ENCODE measurements around the gene ADAM23. TPM values are rescaled to one million over a fixed set of nuclear protein-coding genes. Genes with fewer than 3 reads are reported as not detected.
A peak's percentile ranks its signal among the peaks of the same experiment; 100 is the strongest.
"Not testable (repeated sequence)": the region's sequence is repeated elsewhere in the genome, so short reads cannot be mapped to it uniquely, and the experiment has no call there.

ADAM23 gene, protein sequence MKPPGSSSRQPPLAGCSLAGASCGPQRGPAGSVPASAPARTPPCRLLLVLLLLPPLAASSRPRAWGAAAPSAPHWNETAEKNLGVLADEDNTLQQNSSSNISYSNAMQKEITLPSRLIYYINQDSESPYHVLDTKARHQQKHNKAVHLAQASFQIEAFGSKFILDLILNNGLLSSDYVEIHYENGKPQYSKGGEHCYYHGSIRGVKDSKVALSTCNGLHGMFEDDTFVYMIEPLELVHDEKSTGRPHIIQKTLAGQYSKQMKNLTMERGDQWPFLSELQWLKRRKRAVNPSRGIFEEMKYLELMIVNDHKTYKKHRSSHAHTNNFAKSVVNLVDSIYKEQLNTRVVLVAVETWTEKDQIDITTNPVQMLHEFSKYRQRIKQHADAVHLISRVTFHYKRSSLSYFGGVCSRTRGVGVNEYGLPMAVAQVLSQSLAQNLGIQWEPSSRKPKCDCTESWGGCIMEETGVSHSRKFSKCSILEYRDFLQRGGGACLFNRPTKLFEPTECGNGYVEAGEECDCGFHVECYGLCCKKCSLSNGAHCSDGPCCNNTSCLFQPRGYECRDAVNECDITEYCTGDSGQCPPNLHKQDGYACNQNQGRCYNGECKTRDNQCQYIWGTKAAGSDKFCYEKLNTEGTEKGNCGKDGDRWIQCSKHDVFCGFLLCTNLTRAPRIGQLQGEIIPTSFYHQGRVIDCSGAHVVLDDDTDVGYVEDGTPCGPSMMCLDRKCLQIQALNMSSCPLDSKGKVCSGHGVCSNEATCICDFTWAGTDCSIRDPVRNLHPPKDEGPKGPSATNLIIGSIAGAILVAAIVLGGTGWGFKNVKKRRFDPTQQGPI
- total RNA-seq, result under 1 TPM; 0.06 to 0.07 TPM

DNA sequence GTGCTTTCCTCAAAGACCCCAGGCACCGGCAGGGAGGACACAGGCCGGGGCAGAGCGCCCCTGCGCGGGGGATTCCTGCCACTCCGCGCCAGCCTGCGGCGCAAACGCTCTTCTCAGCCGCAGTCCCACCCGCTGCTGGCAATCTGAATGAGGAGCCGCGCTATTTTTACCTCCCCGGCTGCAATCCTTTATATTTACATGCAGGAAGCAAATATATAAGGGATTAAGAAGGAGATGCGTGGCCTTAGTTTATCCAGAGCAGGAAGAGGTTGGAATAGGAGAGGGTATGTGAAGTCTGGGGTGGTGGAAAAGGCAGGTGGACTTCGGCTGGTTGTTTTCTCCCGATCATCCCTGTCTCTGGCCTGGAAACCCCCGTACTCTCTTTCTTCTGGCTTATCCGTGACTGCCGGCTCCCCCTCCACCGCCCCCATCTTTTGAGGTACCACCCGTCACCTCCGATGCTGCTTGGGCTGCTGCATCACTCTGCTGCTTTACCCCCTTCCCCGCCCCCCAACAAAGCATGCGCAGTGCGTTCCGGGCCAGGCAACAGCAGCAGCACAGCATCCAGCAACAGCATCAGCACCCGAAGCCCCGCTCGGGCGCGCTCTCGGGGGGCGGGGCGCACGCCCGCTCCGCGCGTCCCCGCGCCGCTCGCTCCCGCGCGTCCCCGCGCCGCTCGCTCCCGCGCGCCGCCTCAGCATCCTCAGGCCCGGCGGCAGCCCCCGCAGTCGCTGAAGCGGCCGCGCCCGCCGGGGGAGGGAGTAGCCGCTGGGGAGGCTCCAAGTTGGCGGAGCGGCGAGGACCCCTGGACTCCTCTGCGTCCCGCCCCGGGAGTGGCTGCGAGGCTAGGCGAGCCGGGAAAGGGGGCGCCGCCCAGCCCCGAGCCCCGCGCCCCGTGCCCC lies at the start of gene ADAM23:
Gene ADAM23, plus strand, starts transcription at position 700 of the 902 bp plus-strand sequence. CDS start 335 bp downstream, outside the sequence.
- DNase-seq (ENCODE audit: low spot score in 2 of 2) (peak in 1 of 2 donors; percentile 40), ATAC-seq (peak; percentile 64 to 75)
- H3K9me3 Mint-ChIP-seq, result no peaks in the 10 kb centered on the region
- H3K36me3 Mint-ChIP-seq, result peaks cover 0 to 5% of the 10 kb centered on the region in 2 donors
- H3K27ac Mint-ChIP-seq, result no peak within 1 kb of the TSS

DNA sequence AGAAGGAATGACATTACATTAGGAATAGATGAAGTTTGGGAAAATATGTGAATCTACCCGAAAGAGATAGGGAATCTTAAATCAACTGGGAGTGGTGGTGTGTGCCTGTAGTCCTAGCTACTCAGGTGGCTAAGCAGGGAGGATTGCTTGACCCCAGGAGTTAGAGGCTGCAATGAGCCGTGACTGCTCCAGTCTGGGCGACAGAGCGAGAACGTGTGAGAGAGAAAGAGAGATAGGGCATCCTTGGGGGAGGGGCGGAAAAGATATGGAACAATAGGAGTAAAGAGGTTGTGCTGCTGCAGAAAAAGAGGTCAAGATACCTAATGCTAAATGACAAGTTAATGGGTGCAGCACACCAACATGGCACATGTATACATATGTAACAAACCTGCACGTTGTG lies 47.1 kb upstream of the ADAM23 start:
- DNase-seq (ENCODE audit: low spot score in 2 of 2) (no peak), ATAC-seq (no peak)
- Mint-ChIP-seq H3K36me3 (peaks cover 4 to 17% of the 10 kb centered on the region in 2 donors), H3K9me3 (peaks cover 12 to 16% of the 10 kb centered on the region in 2 donors), H3K27ac (no peak overlapping the region)

- not testable (repeated sequence) for H3K27ac Mint-ChIP-seq; H3K36me3 Mint-ChIP-seq; H3K9me3 Mint-ChIP-seq; ATAC-seq; DNase-seq (ENCODE audit: low spot score in 2 of 2)
These were observed 40.3 kb upstream of the ADAM23 start for GRCh38 chr2:206402956-206403569.

DNA sequence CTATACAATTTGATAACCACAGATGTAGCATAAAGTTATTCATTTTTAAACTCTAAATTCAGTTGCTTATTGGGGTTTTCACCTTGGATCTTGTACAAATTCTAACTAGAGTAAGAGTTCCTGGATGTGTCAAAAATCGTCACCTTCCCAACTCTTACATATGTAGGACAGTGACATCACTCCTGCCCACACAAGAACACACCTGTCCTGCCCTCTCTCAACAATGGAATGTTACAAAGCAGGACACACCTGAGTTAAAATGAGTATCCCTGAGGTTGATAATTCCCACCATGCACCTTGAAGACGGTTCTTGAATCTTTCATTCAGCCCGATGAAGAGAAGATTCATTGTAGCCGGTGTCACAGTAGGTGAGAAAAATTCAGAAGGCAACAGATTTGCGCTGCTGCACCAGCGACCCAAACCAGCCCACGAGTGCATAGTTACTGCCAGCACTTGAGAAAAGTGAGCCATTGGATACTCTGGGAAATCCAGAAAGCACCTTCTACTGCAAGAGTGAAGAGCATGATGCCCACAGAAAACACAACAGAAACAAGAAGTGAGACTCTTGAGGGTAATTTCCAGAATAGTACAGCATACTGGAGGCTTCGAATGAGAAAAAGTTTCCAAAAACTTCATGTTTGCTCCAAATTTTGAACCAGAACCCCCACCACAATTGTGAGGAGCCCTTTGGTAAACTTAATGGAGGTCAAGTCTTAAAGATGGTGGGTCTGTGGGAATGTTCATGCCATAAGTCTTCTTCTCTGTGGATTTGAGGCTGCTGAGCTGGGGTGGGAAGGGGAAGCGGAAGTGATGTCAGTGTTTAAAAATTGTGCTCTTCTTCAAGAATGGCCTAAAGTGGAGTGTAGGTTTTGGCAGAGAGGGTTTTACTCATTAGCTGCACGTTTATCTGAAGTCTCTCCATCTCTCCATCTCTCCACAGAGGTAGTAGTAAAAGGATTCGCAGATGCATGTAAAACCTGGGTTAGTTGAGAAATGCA lies 34.7 kb upstream of the ADAM23 start:
- H3K9me3 Mint-ChIP-seq, result no peaks in the 10 kb centered on the region
- H3K27ac Mint-ChIP-seq, result no peak overlapping the region
- H3K36me3 Mint-ChIP-seq, result no peaks in the 10 kb centered on the region
- no peak for DNase-seq (ENCODE audit: low spot score in 2 of 2)
- ATAC-seq, result no peak

GRCh38 chr2:206410714-206411113 lies 32.6 kb upstream of the ADAM23 start:
- ATAC-seq, result no peak
- H3K27ac Mint-ChIP-seq, result no peak overlapping the region

GRCh38 chr2:206415618-206416243 lies 27.6 kb upstream of the ADAM23 start:
- Mint-ChIP-seq H3K36me3 (peaks cover 0 to 6% of the 10 kb centered on the region in 2 donors), H3K27ac (no peak overlapping the region), H3K9me3 (peaks cover 0 to 9% of the 10 kb centered on the region in 2 donors)
- DNase-seq (ENCODE audit: low spot score in 2 of 2) (no peak), ATAC-seq (no peak)

More at GRCh38 chr2:206410714-206411113, 32.6 kb upstream of the ADAM23 start:
- Mint-ChIP-seq H3K36me3 (no peaks in the 10 kb centered on the region), H3K9me3 (no peaks in the 10 kb centered on the region)
- no peak for DNase-seq (ENCODE audit: low spot score in 2 of 2)

- H3K36me3 Mint-ChIP-seq, result peaks cover 0 to 6% of the 10 kb centered on the region in 2 donors
- H3K27ac Mint-ChIP-seq, result no peak overlapping the region
- peaks cover 0 to 9% of the 10 kb centered on the region in 2 donors for H3K9me3 Mint-ChIP-seq
- DNase-seq (ENCODE audit: low spot score in 2 of 2) (no peak), ATAC-seq (no peak)
These were observed 24.4 kb upstream of the ADAM23 start for GRCh38 chr2:206418968-206419367.

- DNase-seq (ENCODE audit: low spot score in 2 of 2) (no peak), ATAC-seq (no peak)
- peaks cover 0 to 6% of the 10 kb centered on the region in 2 donors for H3K36me3 Mint-ChIP-seq
- peaks cover 0 to 9% of the 10 kb centered on the region in 2 donors for H3K9me3 Mint-ChIP-seq
- H3K27ac Mint-ChIP-seq, result no peak overlapping the region
These were observed 22.6 kb upstream of the ADAM23 start for GRCh38 chr2:206420721-206421120.

DNA sequence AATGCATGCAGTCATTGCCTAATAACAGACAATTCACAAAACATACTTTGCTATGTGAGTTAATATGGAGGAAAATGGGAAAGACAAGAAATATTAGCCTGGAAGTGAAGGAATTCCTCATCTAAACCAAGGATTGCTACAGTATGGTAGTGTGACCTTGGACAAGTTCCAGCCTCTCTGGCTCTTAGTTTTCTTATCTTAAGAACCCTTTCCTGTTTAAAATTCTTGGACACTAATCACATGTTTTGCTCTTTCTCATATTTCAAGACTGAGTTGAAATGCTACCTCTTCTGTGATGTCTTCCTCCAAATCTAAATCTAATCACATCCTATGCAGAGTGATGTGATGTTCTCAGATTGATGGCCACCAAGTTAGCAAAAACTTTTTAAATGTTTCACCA lies 20.8 kb upstream of the ADAM23 start:
- peaks cover 0 to 6% of the 10 kb centered on the region in 2 donors for H3K36me3 Mint-ChIP-seq
- no peak for ATAC-seq
- DNase-seq (ENCODE audit: low spot score in 2 of 2), result no peak
- H3K9me3 Mint-ChIP-seq, result peaks cover 0 to 9% of the 10 kb centered on the region in 2 donors
- H3K27ac Mint-ChIP-seq, result no peak overlapping the region

DNA sequence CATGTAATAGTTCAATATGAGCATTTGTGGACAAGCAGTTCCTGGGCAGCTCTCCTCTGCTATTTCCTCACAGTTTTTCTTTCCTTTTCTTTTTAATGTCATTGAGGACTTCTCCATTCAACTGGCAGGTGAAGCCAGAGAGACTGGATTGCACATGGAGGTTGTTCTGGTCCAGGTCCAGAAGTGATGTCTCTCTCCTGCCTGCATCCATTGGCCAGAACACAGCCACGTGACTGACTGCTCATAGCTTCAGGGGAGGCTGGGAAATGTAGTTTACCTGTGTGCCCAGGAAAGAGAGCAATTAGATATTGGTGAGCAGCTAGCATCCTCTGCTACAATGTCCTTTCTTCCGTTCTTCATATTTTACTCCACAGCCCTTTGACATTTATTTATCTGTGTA lies 20.2 kb upstream of the ADAM23 start:
- peaks cover 0 to 6% of the 10 kb centered on the region in 2 donors for H3K36me3 Mint-ChIP-seq
- peaks cover 0 to 9% of the 10 kb centered on the region in 2 donors for H3K9me3 Mint-ChIP-seq
- no peak for DNase-seq (ENCODE audit: low spot score in 2 of 2)
- no peak for ATAC-seq
- H3K27ac Mint-ChIP-seq, result no peak overlapping the region

GRCh38 chr2:206424134-206424533 lies 19.2 kb upstream of the ADAM23 start:
- DNase-seq (ENCODE audit: low spot score in 2 of 2) (no peak), ATAC-seq (no peak)
- Mint-ChIP-seq H3K9me3 (peaks cover 0 to 5% of the 10 kb centered on the region in 2 donors), H3K27ac (no peak overlapping the region), H3K36me3 (peaks cover 0 to 5% of the 10 kb centered on the region in 2 donors)

GRCh38 chr2:206428783-206429182 lies 14.5 kb upstream of the ADAM23 start:
- H3K9me3 Mint-ChIP-seq, result no peaks in the 10 kb centered on the region
- DNase-seq (ENCODE audit: low spot score in 2 of 2), result no peak
- H3K27ac Mint-ChIP-seq, result no peak overlapping the region
- no peak for ATAC-seq
- no peaks in the 10 kb centered on the region for H3K36me3 Mint-ChIP-seq

DNA sequence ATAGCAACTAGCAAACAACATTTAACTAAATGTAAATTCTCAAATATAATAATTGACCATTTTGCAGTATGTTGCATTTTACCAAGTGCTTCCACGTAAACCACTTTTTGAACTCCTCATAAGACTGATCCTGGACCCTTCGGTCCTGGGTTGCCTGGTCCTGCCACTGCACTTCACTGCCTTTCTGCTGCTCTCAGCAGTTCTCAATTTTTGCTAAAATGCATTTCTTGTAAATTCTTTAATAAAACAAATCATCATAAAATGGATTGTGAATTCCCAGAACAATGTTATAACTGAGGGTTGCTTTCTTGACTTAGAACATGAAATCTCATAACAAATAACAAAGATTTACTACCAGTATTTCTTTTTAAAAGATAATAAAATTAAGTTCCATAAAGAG lies 12.9 kb upstream of the ADAM23 start:
- Mint-ChIP-seq H3K9me3 (no peaks in the 10 kb centered on the region), H3K36me3 (no peaks in the 10 kb centered on the region), H3K27ac (no peak overlapping the region)
- DNase-seq (ENCODE audit: low spot score in 2 of 2) (no peak), ATAC-seq (no peak)

- no peaks in the 10 kb centered on the region for H3K9me3 Mint-ChIP-seq
- H3K27ac Mint-ChIP-seq, result no peak overlapping the region
- H3K36me3 Mint-ChIP-seq, result no peaks in the 10 kb centered on the region
- ATAC-seq (no peak), DNase-seq (ENCODE audit: low spot score in 2 of 2) (no peak)
These were observed 11.9 kb upstream of the ADAM23 start for GRCh38 chr2:206431439-206431838.
